Fibroblast of lung (primary cell): ENCODE data around the gene SMIM5. TPM values are rescaled to one million over a fixed set of nuclear protein-coding genes. Genes with fewer than 3 reads are reported as not detected.

Source experiments
- DNase-seq, 2 donors: peaks; one replicate each; pipeline versions ENCODE4 v3.0.0 to v3.0.0-alpha.2; 2010; ENCODE audit warnings: low read depth in 2 of 2
- H2AFZ ChIP-seq: 2 replicates; pipeline ENCODE4 v1.5.1; 2012; ENCODE audit warnings: low read length, control low read depth, inconsistent platforms
- H3K27ac ChIP-seq: 2 replicates; pipeline ENCODE4 v1.5.1; 2011; ENCODE audit warnings: low read length, control low read depth; ENCODE audit not compliant: insufficient read depth
- H3K27me3 ChIP-seq: 2 replicates; pipeline ENCODE4 v1.5.1; 2011; ENCODE audit warnings: mild to moderate bottlenecking, low read length; ENCODE audit not compliant: control insufficient read depth, insufficient read depth
- H3K36me3 ChIP-seq: 2 replicates; pipeline ENCODE4 v1.5.1; 2011; ENCODE audit warnings: low read length; ENCODE audit not compliant: control insufficient read depth, insufficient read depth
- H3K4me1 ChIP-seq: 2 replicates; pipeline ENCODE4 v1.5.1; 2011; ENCODE audit warnings: low read length; ENCODE audit not compliant: control insufficient read depth, insufficient read depth; ENCODE audit errors: extremely low read depth
- H3K4me2 ChIP-seq: 2 replicates; pipeline ENCODE4 v1.5.1; 2011; ENCODE audit warnings: low read length, control low read depth; ENCODE audit not compliant: insufficient read depth; ENCODE audit errors: extremely low read depth
- H3K4me3 ChIP-seq, 4 experiments: fragments of 200-600 bp in 1 of 4; sonication (generic) in 1 of 4; replicated peaks in 1 of 4; 2 replicates each; pipeline ENCODE4 v1.5.1; 2011 to 2016; ENCODE audit warnings: low read length in 4 of 4, low read depth in 3 of 4, mild to moderate bottlenecking in 3 of 4, control low read depth in 2 of 4, inconsistent platforms in 1 of 4, mixed read lengths in 1 of 4; ENCODE audit not compliant: insufficient read depth in 1 of 4; ENCODE audit errors: control extremely low read depth in 1 of 4
- H3K79me2 ChIP-seq: 2 replicates; pipeline ENCODE4 v1.5.1; 2012; ENCODE audit warnings: mild to moderate bottlenecking, low read length, inconsistent platforms; ENCODE audit not compliant: control insufficient read depth, insufficient read depth
- H3K9ac ChIP-seq: 2 replicates; pipeline ENCODE4 v1.5.1; 2011; ENCODE audit warnings: mild to moderate bottlenecking, low read length, control low read depth; ENCODE audit not compliant: insufficient read depth
- H3K9me3 ChIP-seq: 2 replicates; pipeline ENCODE4 v1.5.1; 2012; ENCODE audit warnings: low read depth, low read length; ENCODE audit not compliant: control insufficient read depth, insufficient read depth
- H4K20me1 ChIP-seq: 2 replicates; pipeline ENCODE4 v1.5.1; 2011; ENCODE audit warnings: low read length; ENCODE audit not compliant: control insufficient read depth, insufficient read depth; ENCODE audit errors: extremely low read depth
- EZH2 ChIP-seq: IDR thresholded peaks from 2 replicates; pipeline ENCODE4 v1.5.1; 2012; ENCODE audit warnings: low read length, control low read depth, mild to moderate bottlenecking; ENCODE audit errors: missing control alignments
- polyA plus RNA-seq, 2 donors: library from polyadenylated mRNA; depleted of rRNA in 1 of 2; stranded (reverse) in 1 of 2; unstranded in 1 of 2; fragments of >200 nt; gene quantifications; 2 replicates each; pipeline ENCODE4 v1.2.1, GENCODE V29; 2011 to 2012; ENCODE audit warnings: missing spikeins in 1 of 2
- total RNA-seq: library from RNA; depleted of rRNA; stranded (reverse); fragments of >200 nt; gene quantifications from 2 replicates; pipeline ENCODE4 v1.2.1, GENCODE V29; 2014
- TF ChIP-seq, protein P1 (sequence below), 2 donors: IDR thresholded peaks in 1 of 2; conservative IDR thresholded peaks in 1 of 2; 1 replicate in 1 of 2; 2 replicates in 1 of 2; pipeline ENCODE4 v1.5.1; 2011 to 2012; ENCODE audit warnings: low read length in 2 of 2, control low read depth in 1 of 2, inconsistent platforms in 1 of 2, low read depth in 1 of 2, mild to moderate bottlenecking in 1 of 2

The SMIM5 gene
- total and polyA plus RNA-seq, 2 donors (not counting 1 experiment from before 2014, with no cell fraction given): 0.05 to 0.17 TPM

GRCh38 chr17:75627094-75627493 is 6.1 kb upstream of the SMIM5 start:
- Histone ChIP-seq H3K9ac (no peak overlapping the region), H3K79me2 (no peaks in the 10 kb centered on the region), H3K36me3 (no peaks in the 10 kb centered on the region), H4K20me1 (no peaks in the 10 kb centered on the region), H2AFZ (no peak overlapping the region), H3K4me3 (no peak overlapping the region), H3K27ac (no peak overlapping the region), H3K4me2 (no peak overlapping the region), H3K27me3 (no peaks in the 10 kb centered on the region), H3K9me3 (no peaks in the 10 kb centered on the region), H3K4me1 (no peaks in the 10 kb centered on the region)
- no peak for DNase-seq
- TF ChIP-seq, protein P1, sequence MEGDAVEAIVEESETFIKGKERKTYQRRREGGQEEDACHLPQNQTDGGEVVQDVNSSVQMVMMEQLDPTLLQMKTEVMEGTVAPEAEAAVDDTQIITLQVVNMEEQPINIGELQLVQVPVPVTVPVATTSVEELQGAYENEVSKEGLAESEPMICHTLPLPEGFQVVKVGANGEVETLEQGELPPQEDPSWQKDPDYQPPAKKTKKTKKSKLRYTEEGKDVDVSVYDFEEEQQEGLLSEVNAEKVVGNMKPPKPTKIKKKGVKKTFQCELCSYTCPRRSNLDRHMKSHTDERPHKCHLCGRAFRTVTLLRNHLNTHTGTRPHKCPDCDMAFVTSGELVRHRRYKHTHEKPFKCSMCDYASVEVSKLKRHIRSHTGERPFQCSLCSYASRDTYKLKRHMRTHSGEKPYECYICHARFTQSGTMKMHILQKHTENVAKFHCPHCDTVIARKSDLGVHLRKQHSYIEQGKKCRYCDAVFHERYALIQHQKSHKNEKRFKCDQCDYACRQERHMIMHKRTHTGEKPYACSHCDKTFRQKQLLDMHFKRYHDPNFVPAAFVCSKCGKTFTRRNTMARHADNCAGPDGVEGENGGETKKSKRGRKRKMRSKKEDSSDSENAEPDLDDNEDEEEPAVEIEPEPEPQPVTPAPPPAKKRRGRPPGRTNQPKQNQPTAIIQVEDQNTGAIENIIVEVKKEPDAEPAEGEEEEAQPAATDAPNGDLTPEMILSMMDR (conservative IDR thresholded peaks at IDR 0.05 in 1 of 2, IDR thresholded peaks at IDR 0.05 in 1 of 2; ENCODE audit: low read depth in 1 of 2, low read length in 2 of 2): no peak
- TF ChIP-seq EZH2: no peak

DNA sequence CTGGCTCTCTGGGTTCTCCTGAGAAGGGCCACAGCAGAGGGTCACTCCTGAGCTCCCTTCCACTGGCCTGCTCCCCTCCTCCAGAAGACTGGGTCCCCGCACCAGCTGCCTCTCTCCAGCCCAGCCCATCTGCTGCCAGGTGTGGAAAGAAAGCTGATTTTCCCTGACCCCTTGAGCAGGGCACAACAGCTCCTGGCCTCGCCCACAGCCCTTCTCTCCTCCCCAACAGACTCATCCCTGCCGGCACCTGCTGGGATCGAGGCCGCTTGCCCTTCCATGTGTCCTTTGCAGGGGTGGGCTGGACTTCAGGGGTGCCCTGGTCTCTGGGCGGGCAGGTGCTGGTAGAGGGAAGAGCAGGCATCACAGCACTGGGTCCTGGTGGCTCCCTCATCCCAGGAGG is 4.8 kb upstream of the SMIM5 start:
- peaks cover 4% of the 10 kb centered on the region for H3K4me1 ChIP-seq
- no peaks in the 10 kb centered on the region for H3K79me2 ChIP-seq
- no peak overlapping the region for H3K27ac ChIP-seq
- no peak overlapping the region for H3K4me2 ChIP-seq
- H3K9me3 ChIP-seq: no peaks in the 10 kb centered on the region
- TF ChIP-seq, protein P1 (conservative IDR thresholded peaks at IDR 0.05 in 1 of 2, IDR thresholded peaks at IDR 0.05 in 1 of 2; ENCODE audit: low read depth in 1 of 2, low read length in 2 of 2): no peak
- TF ChIP-seq EZH2: no peak
- H3K27me3 ChIP-seq: no peaks in the 10 kb centered on the region
- H2AFZ ChIP-seq: no peak overlapping the region
- H3K36me3 ChIP-seq: no peaks in the 10 kb centered on the region
- DNase-seq: no peak
- H4K20me1 ChIP-seq: no peaks in the 10 kb centered on the region
- H3K4me3 ChIP-seq: no peak overlapping the region
- no peak overlapping the region for H3K9ac ChIP-seq

DNA sequence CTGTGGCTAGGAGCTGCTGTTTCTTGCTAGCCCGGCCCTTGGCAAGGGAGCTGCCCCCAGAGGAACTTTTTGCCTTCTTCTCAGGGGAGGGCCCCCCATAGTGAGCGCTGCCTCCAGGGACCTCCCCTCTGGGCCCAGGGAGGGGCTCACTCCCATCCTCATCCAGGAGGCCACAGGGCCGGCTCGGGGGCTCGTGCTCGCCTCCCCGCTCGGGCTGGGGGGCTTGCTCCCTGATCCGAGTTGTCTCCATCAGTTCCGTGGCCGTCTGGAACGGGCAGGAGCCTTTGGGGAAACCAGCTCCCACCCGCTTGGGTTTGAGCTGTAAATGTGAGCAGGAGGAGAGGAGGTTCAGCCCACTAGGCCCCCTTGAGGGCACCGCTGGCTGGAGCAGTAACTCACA is 4.1 kb upstream of the SMIM5 start:
- Histone ChIP-seq H4K20me1 (no peaks in the 10 kb centered on the region), H3K27ac (no peak overlapping the region), H3K4me1 (peaks cover 12% of the 10 kb centered on the region), H3K4me3 (no peak overlapping the region), H3K4me2 (no peak overlapping the region), H3K9me3 (no peaks in the 10 kb centered on the region), H3K79me2 (no peaks in the 10 kb centered on the region), H2AFZ (no peak overlapping the region), H3K9ac (no peak overlapping the region), H3K36me3 (no peaks in the 10 kb centered on the region), H3K27me3 (no peaks in the 10 kb centered on the region)
- no peak for DNase-seq
- no peak for TF ChIP-seq EZH2
- TF ChIP-seq, protein P1 (conservative IDR thresholded peaks at IDR 0.05 in 1 of 2, IDR thresholded peaks at IDR 0.05 in 1 of 2; ENCODE audit: low read depth in 1 of 2, low read length in 2 of 2): no peak
